ENCODE results near the gene DSG3. TPM values are rescaled to one million over a fixed set of nuclear protein-coding genes. Genes with fewer than 3 reads are reported as not detected.

DSG3 gene
- total and polyA plus RNA-seq, 2 of the 13 experiments (the other 11 are each of a cell fraction or from before 2014, with no cell fraction given) = not detected

DNA sequence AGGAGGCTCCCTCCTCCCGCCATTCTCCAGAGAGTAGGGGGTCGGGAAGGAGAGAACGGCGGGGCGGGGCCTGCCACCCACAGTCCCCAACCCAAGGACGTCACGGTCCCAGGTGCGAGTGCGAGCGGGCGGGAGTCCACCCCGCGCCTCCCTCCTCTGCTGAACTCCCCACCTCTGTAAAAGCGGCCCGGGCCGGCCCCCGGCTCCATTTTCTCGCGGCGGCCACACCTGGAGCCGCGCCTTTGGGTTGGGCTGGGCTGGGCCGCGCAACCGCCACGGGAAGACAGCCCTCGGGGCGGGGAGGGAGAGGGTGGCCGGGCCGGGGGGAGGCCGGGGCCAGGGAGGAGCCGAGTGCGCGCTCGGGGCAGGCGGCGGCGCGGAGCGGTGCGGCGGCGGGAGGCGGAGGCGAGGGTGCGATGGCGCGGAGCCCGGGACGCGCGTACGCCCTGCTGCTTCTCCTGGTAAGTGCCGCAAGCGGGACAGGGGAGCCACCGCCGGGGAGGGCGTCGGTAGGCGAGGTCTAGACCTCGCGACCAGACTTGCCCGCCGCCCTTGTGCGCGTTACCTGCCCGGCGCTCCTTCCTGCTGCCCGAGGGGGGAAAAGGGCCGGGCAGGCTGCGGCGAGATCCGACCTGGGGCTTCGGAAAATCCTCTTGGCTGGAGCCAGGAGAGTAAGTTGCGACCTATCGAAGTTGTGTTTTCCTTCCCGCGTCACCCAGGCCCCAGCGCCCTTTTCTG lies 50.5 kb downstream of the DSG3 start, which contains the start of gene DSG2:
Gene DSG2, plus strand, starts transcription at position 342 of the 738 bp plus-strand sequence. Its CDS starts 75 bp downstream, at position 417.
- Histone ChIP-seq H3K4me3 (replicated peaks in 1 of 3; ENCODE audit: insufficient read depth in 1 of 3, low read depth in 2 of 3, low read length in 3 of 3) (peak within 1 kb of the TSS; percentile 94 to 100 (median 99)), H4K20me1 (ENCODE audit: insufficient read depth, low read length) (no peaks in the 10 kb centered on the region), H3K9ac (ENCODE audit: insufficient read depth, low read depth, low read length) (peak within 1 kb of the TSS; percentile 95), H2AFZ (ENCODE audit: low read length) (peak within 1 kb of the TSS; percentile 35), H3K27me3 (ENCODE audit: control insufficient read depth in 1 of 2, insufficient read depth in 2 of 2, low read length in 2 of 2) (no peaks in the 10 kb centered on the region; a peak in 1 of 5 replicates), H3K9me3 (ENCODE audit: low read length) (no peaks in the 10 kb centered on the region), H3K27ac (ENCODE audit: extremely low read length, insufficient read depth, low read length) (peak within 1 kb of the TSS; percentile 82), H3K4me1 (ENCODE audit: insufficient read depth, low read length) (peaks cover 27% of the 10 kb centered on the region), H3K4me2 (ENCODE audit: low read depth, low read length) (peak within 1 kb of the TSS; percentile 94), H3K79me2 (ENCODE audit: insufficient read depth, low read length) (peaks cover 39% of the 10 kb centered on the region), H3K36me3 (replicated peaks in 1 of 2; ENCODE audit: control insufficient read depth in 1 of 2, insufficient read depth in 2 of 2, low read length in 2 of 2) (no peaks in the 10 kb centered on the region)
- WGBS (ENCODE audit: low lambda C conversion rate) = 0% methylated on average over 12 of the region's 79 CpGs
- peak; percentile 43 for DNase-seq (ENCODE audit: low spot score)
- in situ Hi-C loops (cut with HindIII; ENCODE audit: extremely low pct_ligation_motif_present, low pct_unique_long_range_greater_than_20kb) = no loop called here
- intact Hi-C loops (cut with micrococcal nuclease; ENCODE audit: unreplicated experiment) = loop anchor here (1.0 to 5.0 kb wide), 4 partner anchors 14 to 396 kb away; partner anchors contain the start of gene DSC2
- FAIRE-seq = no peak
- ATAC-seq = peak; percentile 90
- POLR2A ChIA-PET = interaction anchor here (0.7 to 1.2 kb wide), 4 partner anchors 12 to 398 kb away, joined by 3 to 11 read pairs (median 4); no protein-coding TSS in a partner anchor
- BruUV-seq (replicated peaks) = no TSS peak
- CTCF ChIA-PET (ENCODE audit: low intra/inter-chr PET ratio, low total read pairs) = no interaction called here
- no peak for TF ChIP-seq SIN3A (IDR thresholded peaks at IDR 0.05; ENCODE audit: borderline replicate concordance, low read depth, low read length)
- TF ChIP-seq CENPX (CRISPR knock-in tag; IDR thresholded peaks at IDR 0.05) = no peak
- TF ChIP-seq MAZ (IDR thresholded peaks at IDR 0.05; ENCODE audit: borderline replicate concordance, low read depth, low read length) = no peak
- TF ChIP-seq MAZ (CRISPR knock-in tag; IDR thresholded peaks at IDR 0.05; ENCODE audit: low read depth) = peak; percentile 64; the same call in 1 of the 2 replicates
- TF ChIP-seq, protein P1, sequence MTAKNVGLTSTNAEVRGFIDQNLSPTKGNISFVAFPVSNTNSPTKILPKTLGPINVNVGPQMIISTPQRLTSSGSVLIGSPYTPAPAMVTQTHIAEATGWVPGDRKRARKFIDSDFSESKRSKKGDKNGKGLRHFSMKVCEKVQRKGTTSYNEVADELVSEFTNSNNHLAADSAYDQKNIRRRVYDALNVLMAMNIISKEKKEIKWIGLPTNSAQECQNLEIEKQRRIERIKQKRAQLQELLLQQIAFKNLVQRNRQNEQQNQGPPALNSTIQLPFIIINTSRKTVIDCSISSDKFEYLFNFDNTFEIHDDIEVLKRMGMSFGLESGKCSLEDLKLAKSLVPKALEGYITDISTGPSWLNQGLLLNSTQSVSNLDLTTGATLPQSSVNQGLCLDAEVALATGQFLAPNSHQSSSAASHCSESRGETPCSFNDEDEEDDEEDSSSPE (CRISPR knock-in tag; IDR thresholded peaks at IDR 0.05) = peak; percentile 55
- TF ChIP-seq GABPB1 (CRISPR knock-in tag; IDR thresholded peaks at IDR 0.05) = peak; percentile 51
- no peak for TF ChIP-seq RELA (CRISPR knock-in tag; IDR thresholded peaks at IDR 0.05)
- TF ChIP-seq, protein P2, sequence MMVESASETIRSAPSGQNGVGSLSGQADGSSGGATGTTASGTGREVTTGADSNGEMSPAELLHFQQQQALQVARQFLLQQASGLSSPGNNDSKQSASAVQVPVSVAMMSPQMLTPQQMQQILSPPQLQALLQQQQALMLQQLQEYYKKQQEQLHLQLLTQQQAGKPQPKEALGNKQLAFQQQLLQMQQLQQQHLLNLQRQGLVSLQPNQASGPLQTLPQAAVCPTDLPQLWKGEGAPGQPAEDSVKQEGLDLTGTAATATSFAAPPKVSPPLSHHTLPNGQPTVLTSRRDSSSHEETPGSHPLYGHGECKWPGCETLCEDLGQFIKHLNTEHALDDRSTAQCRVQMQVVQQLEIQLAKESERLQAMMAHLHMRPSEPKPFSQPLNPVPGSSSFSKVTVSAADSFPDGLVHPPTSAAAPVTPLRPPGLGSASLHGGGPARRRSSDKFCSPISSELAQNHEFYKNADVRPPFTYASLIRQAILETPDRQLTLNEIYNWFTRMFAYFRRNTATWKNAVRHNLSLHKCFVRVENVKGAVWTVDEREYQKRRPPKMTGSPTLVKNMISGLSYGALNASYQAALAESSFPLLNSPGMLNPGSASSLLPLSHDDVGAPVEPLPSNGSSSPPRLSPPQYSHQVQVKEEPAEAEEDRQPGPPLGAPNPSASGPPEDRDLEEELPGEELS (CRISPR knock-in tag; IDR thresholded peaks at IDR 0.05) = peak; percentile 20; the same call in 1 of the 2 replicates
- peak; percentile 60; the same call in 1 of the 2 replicates for TF ChIP-seq ARNT2 (CRISPR knock-in tag; IDR thresholded peaks at IDR 0.05; ENCODE audit: low read depth)
- no peak for TF ChIP-seq STAT5B (CRISPR knock-in tag; IDR thresholded peaks at IDR 0.05)
- TF ChIP-seq ZNF3 (CRISPR knock-in tag; IDR thresholded peaks at IDR 0.05) = no peak
- TF ChIP-seq ZNF20 (CRISPR knock-in tag; IDR thresholded peaks at IDR 0.05) = 0 out of 2 replicates have a peak, but pooled peaks have one; percentile 48
- TF ChIP-seq ZNF274 (CRISPR knock-in tag; IDR thresholded peaks at IDR 0.05) = peak; percentile 61; the same call in 1 of the 2 replicates
- no peak for TF ChIP-seq SUZ12 (IDR thresholded peaks at IDR 0.05; ENCODE audit: low read depth, low read length)
- no peak; the same call in 1 of the 2 replicates for TF ChIP-seq ZIK1 (CRISPR knock-in tag; IDR thresholded peaks at IDR 0.05; ENCODE audit: borderline replicate concordance, low read depth)
- peak; percentile 33; the same call in 1 of the 2 replicates for TF ChIP-seq PATZ1 (CRISPR knock-in tag; IDR thresholded peaks at IDR 0.05)
- TF ChIP-seq MTF1 (CRISPR knock-in tag; IDR thresholded peaks at IDR 0.05) = peak; percentile 62; the same call in 1 of the 2 replicates
- peak; percentile 3; the same call in 1 of the 2 replicates for TF ChIP-seq RXRA (CRISPR knock-in tag; IDR thresholded peaks at IDR 0.05)
- 0 out of 2 replicates have a peak, but pooled peaks have one; percentile 44 for TF ChIP-seq ZNF703 (CRISPR knock-in tag; IDR thresholded peaks at IDR 0.05; ENCODE audit: borderline replicate concordance)
